OCI-LY7 (cell line): ENCODE results near the gene ATAD5.
"Not testable (repeated sequence)": the region's sequence is repeated elsewhere in the genome, so short reads cannot be mapped to it uniquely, and the experiment has no call there.

Source experiments
- EZH2phosphoT487 ChIP-seq: fragments of 200-600 bp; sonication (generic); IDR thresholded peaks from 2 replicates; pipeline ENCODE4 v1.6.1; 2018; ENCODE audit warnings: low read depth, borderline replicate concordance, mild to moderate bottlenecking, mixed run types, antibody characterized with exemption, low read length, moderate library complexity, mixed read lengths
- TF ChIP-seq, protein P1 (sequence below): fragments of 200-600 bp; sonication (generic); conservative IDR thresholded peaks from 2 replicates; pipeline ENCODE4 v1.5.1; 2014; ENCODE audit warnings: mild to moderate bottlenecking, antibody characterized with exemption, low read length, moderate library complexity, mixed read lengths

DNA sequence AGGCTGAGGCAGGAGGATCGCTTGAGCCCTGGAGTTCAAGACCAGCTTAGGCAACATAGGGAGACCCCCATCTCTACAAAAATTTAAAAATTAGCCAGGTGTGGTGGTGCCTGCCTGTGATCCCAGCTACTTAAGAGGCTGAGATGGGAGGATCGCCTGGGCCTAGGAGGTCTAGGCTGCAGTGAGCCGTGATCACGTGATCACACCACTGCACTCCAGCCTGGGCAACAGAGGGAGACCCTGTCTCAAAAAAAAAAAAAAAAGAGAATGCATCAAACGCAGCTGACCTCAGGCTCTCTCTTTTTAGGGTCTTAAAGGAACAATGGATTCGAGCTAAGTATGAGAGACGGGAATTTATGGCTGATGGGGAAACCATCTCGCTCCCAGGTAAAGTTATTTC is 99.8 kb downstream of the ATAD5 start:
- TF ChIP-seq, protein P1, sequence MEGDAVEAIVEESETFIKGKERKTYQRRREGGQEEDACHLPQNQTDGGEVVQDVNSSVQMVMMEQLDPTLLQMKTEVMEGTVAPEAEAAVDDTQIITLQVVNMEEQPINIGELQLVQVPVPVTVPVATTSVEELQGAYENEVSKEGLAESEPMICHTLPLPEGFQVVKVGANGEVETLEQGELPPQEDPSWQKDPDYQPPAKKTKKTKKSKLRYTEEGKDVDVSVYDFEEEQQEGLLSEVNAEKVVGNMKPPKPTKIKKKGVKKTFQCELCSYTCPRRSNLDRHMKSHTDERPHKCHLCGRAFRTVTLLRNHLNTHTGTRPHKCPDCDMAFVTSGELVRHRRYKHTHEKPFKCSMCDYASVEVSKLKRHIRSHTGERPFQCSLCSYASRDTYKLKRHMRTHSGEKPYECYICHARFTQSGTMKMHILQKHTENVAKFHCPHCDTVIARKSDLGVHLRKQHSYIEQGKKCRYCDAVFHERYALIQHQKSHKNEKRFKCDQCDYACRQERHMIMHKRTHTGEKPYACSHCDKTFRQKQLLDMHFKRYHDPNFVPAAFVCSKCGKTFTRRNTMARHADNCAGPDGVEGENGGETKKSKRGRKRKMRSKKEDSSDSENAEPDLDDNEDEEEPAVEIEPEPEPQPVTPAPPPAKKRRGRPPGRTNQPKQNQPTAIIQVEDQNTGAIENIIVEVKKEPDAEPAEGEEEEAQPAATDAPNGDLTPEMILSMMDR = not testable (repeated sequence)
- TF ChIP-seq EZH2phosphoT487 = not testable (repeated sequence)
